ENCODE data around the gene CCL16. TPM values are rescaled to one million over a fixed set of nuclear protein-coding genes. Genes with fewer than 3 reads are reported as not detected.

The CCL16 gene
- total RNA-seq, 1 donor from 2014 or later, result 0.50 TPM

- H3K4me3 ChIP-seq, result peak overlapping the region; percentile 27
- ATAC-seq, result no peak
Measured at GRCh38 chr17:35984140-35984539, 2.8 kb upstream of the CCL16 start.

GRCh38 chr17:35982409-35983191 is 1.3 kb upstream of the CCL16 start:
- H3K9me3 ChIP-seq, result no peaks in the 10 kb centered on the region
- H3K36me3 ChIP-seq, result no peaks in the 10 kb centered on the region
- ATAC-seq (no peak), DNase-seq (no peak)
- no peak for TF ChIP-seq CTCF (IDR thresholded peaks at IDR 0.05)
- no peak overlapping the region for H3K4me3 ChIP-seq
- peaks cover 8% of the 10 kb centered on the region for H3K4me1 ChIP-seq
- H3K27me3 ChIP-seq (ENCODE audit: low read depth), result no peaks in the 10 kb centered on the region
- intact Hi-C loops (cut with DNase I), result no loop called here
- H3K27ac ChIP-seq, result no peak overlapping the region

More at GRCh38 chr17:35984140-35984539, 2.8 kb upstream of the CCL16 start:
- peaks cover 8% of the 10 kb centered on the region for H3K4me1 ChIP-seq
- H3K36me3 ChIP-seq, result no peaks in the 10 kb centered on the region
- intact Hi-C loops (cut with DNase I), result no loop called here
- no peak for DNase-seq
- H3K9me3 ChIP-seq, result no peaks in the 10 kb centered on the region
- H3K27ac ChIP-seq, result no peak overlapping the region
- no peaks in the 10 kb centered on the region for H3K27me3 ChIP-seq (ENCODE audit: low read depth)
- no peak for TF ChIP-seq CTCF (IDR thresholded peaks at IDR 0.05)

GRCh38 chr17:35981908-35982330 is 622 bp upstream of the CCL16 start:
- ATAC-seq (no peak), DNase-seq (no peak)
- TF ChIP-seq CTCF (IDR thresholded peaks at IDR 0.05), result no peak
- peaks cover under 1% of the 10 kb centered on the region for H3K4me1 ChIP-seq
- no peak overlapping the region for H3K27ac ChIP-seq
- H3K36me3 ChIP-seq, result no peaks in the 10 kb centered on the region
- H3K9me3 ChIP-seq, result no peaks in the 10 kb centered on the region
- intact Hi-C loops (cut with DNase I), result no loop called here
- no peak overlapping the region for H3K4me3 ChIP-seq
- no peaks in the 10 kb centered on the region for H3K27me3 ChIP-seq (ENCODE audit: low read depth)

- intact Hi-C loops (cut with DNase I), result no loop called here
- DNase-seq, result no peak
Measured at GRCh38 chr17:35978346-35978745, 3.0 kb downstream of the CCL16 start.

GRCh38 chr17:35977509-35977908 is 3.8 kb downstream of the CCL16 start:
- TF ChIP-seq CTCF (IDR thresholded peaks at IDR 0.05), result no peak
- intact Hi-C loops (cut with DNase I), result no loop called here
- Histone ChIP-seq H3K36me3 (no peaks in the 10 kb centered on the region), H3K9me3 (no peaks in the 10 kb centered on the region), H3K4me1 (peaks cover 9% of the 10 kb centered on the region), H3K27ac (no peak overlapping the region), H3K27me3 (ENCODE audit: low read depth) (no peaks in the 10 kb centered on the region), H3K4me3 (no peak overlapping the region)
- ATAC-seq, result peak in 1 of 2 donors; percentile 7
- DNase-seq, result no peak

More at GRCh38 chr17:35978346-35978745, 3.0 kb downstream of the CCL16 start:
- no peak overlapping the region for H3K27ac ChIP-seq
- no peaks in the 10 kb centered on the region for H3K27me3 ChIP-seq (ENCODE audit: low read depth)
- H3K4me1 ChIP-seq, result peaks cover 5% of the 10 kb centered on the region
- no peaks in the 10 kb centered on the region for H3K36me3 ChIP-seq
- no peak overlapping the region for H3K4me3 ChIP-seq
- no peak for TF ChIP-seq CTCF (IDR thresholded peaks at IDR 0.05)
- ATAC-seq, result no peak
- no peaks in the 10 kb centered on the region for H3K9me3 ChIP-seq

Measured in lower lobe of right lung (tissue), 2 donors.